ENCODE measurements around the gene AAGAB. TPM values are rescaled to one million over a fixed set of nuclear protein-coding genes. Genes with fewer than 3 reads are reported as not detected.

Gene AAGAB
- total RNA-seq, 1 experiment from 2014 or later = 30.5 TPM

GRCh38 chr15:67183443-67184169, 70.9 kb downstream of the AAGAB start:
- Histone ChIP-seq H3K4me1 (ENCODE audit: insufficient read depth, low read length) (peaks cover 11% of the 10 kb centered on the region), H3K9me2 (replicated peaks; ENCODE audit: low read length) (no peaks in the 10 kb centered on the region), H3K27ac (ENCODE audit: low read length) (no peak overlapping the region), H3K36me3 (ENCODE audit: low read depth, low read length) (peaks cover 66% of the 10 kb centered on the region), H3K9ac (ENCODE audit: low read length) (no peak overlapping the region), H3F3A (ENCODE audit: low read length, unreplicated experiment) (no peaks in the 10 kb centered on the region), H3K27me3 (ENCODE audit: low read length) (no peaks in the 10 kb centered on the region), H3K79me2 (ENCODE audit: low read length) (peaks cover 25% of the 10 kb centered on the region), H2AFZ (ENCODE audit: low read length) (no peak overlapping the region), H4K20me1 (ENCODE audit: low read length) (no peaks in the 10 kb centered on the region), H3K9me3 (ENCODE audit: low read length) (no peaks in the 10 kb centered on the region), H3K4me2 (ENCODE audit: low read length) (no peak overlapping the region), H3K4me3 (ENCODE audit: low read length) (no peak overlapping the region)
- CTCF ChIA-PET = no interaction called here
- intact Hi-C loops (cut with micrococcal nuclease) = no loop called here
- no TSS peak for BruUV-seq (replicated peaks)
- TF ChIP-seq CTCF (conservative IDR thresholded peaks at IDR 0.05; ENCODE audit: low read depth, low read length) = no peak
- no peak for TF ChIP-seq EZH2phosphoT487 (IDR thresholded peaks at IDR 0.05; ENCODE audit: borderline replicate concordance, low read length)
- TF ChIP-seq EZH2 (IDR thresholded peaks at IDR 0.05; ENCODE audit: low read length, unreplicated experiment) = no peak
- no peak for ATAC-seq
- DNase-seq = no peak
- POLR2A ChIA-PET (ENCODE audit: unreplicated experiment) = no interaction called here

DNA sequence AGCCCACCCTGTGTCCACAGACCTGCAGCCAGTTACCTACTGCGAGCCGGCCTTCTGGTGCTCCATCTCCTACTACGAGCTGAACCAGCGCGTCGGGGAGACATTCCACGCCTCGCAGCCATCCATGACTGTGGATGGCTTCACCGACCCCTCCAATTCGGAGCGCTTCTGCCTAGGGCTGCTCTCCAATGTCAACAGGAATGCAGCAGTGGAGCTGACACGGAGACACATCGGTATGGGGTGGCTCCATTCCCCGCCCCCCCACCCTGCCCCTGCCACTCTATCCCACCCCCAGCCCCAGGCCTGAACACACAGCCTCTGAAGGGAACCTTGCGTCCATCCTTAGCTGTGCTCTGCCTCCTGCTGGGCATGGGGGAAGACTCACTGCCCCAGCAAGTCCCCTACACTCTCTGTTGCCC, 73.2 kb downstream of the AAGAB start:
- DNase-seq (no peak), ATAC-seq (no peak)
- Histone ChIP-seq H3K36me3 (ENCODE audit: low read depth, low read length) (peaks cover 62% of the 10 kb centered on the region), H3K4me2 (ENCODE audit: low read length) (no peak overlapping the region), H3K9me3 (ENCODE audit: low read length) (no peaks in the 10 kb centered on the region), H3K27ac (ENCODE audit: low read length) (no peak overlapping the region), H3K79me2 (ENCODE audit: low read length) (peaks cover 40% of the 10 kb centered on the region), H3F3A (ENCODE audit: low read length, unreplicated experiment) (no peaks in the 10 kb centered on the region), H3K9me2 (replicated peaks; ENCODE audit: low read length) (no peaks in the 10 kb centered on the region), H3K4me1 (ENCODE audit: insufficient read depth, low read length) (peaks cover 32% of the 10 kb centered on the region), H3K27me3 (ENCODE audit: low read length) (no peaks in the 10 kb centered on the region), H2AFZ (ENCODE audit: low read length) (no peak overlapping the region), H3K4me3 (ENCODE audit: low read length) (no peak overlapping the region), H3K9ac (ENCODE audit: low read length) (no peak overlapping the region), H4K20me1 (ENCODE audit: low read length) (no peaks in the 10 kb centered on the region)
- POLR2A ChIA-PET (ENCODE audit: unreplicated experiment) = no interaction called here
- CTCF ChIA-PET = no interaction called here
- intact Hi-C loops (cut with micrococcal nuclease) = no loop called here
- TF ChIP-seq CTCF (conservative IDR thresholded peaks at IDR 0.05; ENCODE audit: low read depth, low read length) (no peak), EZH2 (IDR thresholded peaks at IDR 0.05; ENCODE audit: low read length, unreplicated experiment) (no peak), EZH2phosphoT487 (IDR thresholded peaks at IDR 0.05; ENCODE audit: borderline replicate concordance, low read length) (no peak)
- no TSS peak for BruUV-seq (replicated peaks)

GRCh38 chr15:67180514-67181191, 73.8 kb downstream of the AAGAB start:
- ATAC-seq (no peak), DNase-seq (no peak)
- H3K9me3 ChIP-seq (ENCODE audit: low read length) = no peaks in the 10 kb centered on the region
- intact Hi-C loops (cut with micrococcal nuclease) = no loop called here
- peaks cover 38% of the 10 kb centered on the region for H3K4me1 ChIP-seq (ENCODE audit: insufficient read depth, low read length)
- TF ChIP-seq EZH2 (IDR thresholded peaks at IDR 0.05; ENCODE audit: low read length, unreplicated experiment) = no peak
- 0 out of 2 replicates have a peak, but pooled peaks have one; percentile 15 for TF ChIP-seq CTCF (conservative IDR thresholded peaks at IDR 0.05; ENCODE audit: low read depth, low read length)
- POLR2A ChIA-PET (ENCODE audit: unreplicated experiment) = no interaction called here
- H2AFZ ChIP-seq (ENCODE audit: low read length) = no peak overlapping the region
- no peaks in the 10 kb centered on the region for H4K20me1 ChIP-seq (ENCODE audit: low read length)
- H3K4me3 ChIP-seq (ENCODE audit: low read length) = no peak overlapping the region
- H3K79me2 ChIP-seq (ENCODE audit: low read length) = peaks cover 46% of the 10 kb centered on the region
- CTCF ChIA-PET = no interaction called here
- H3K9ac ChIP-seq (ENCODE audit: low read length) = no peak overlapping the region
- no peak overlapping the region for H3K27ac ChIP-seq (ENCODE audit: low read length)
- BruUV-seq (replicated peaks) = no TSS peak
- no peaks in the 10 kb centered on the region for H3K9me2 ChIP-seq (replicated peaks; ENCODE audit: low read length)
- peaks cover 68% of the 10 kb centered on the region for H3K36me3 ChIP-seq (ENCODE audit: low read depth, low read length)
- H3K4me2 ChIP-seq (ENCODE audit: low read length) = no peak overlapping the region
- no peaks in the 10 kb centered on the region for H3K27me3 ChIP-seq (ENCODE audit: low read length)
- H3F3A ChIP-seq (ENCODE audit: low read length, unreplicated experiment) = no peaks in the 10 kb centered on the region

Data from PC-3 (cell line).